SK-N-SH (cell line): ENCODE measurements around the gene CALN1. TPM values are rescaled to one million over a fixed set of nuclear protein-coding genes. Genes with fewer than 3 reads are reported as not detected.

Experiments used
- CTCF ChIA-PET: fragments of 300-600, 350-600 bp; formaldehyde crosslinking; extraction: SDS; loops from one replicate; lab custom pipeline; 2021; lab: Yijun Ruan, JAX
- POLR2A ChIA-PET: fragments of 350-600 bp; sonication (Branson Sonifier 250); formaldehyde crosslinking; extraction: SDS; loops from one replicate; lab custom pipeline; 2020; ENCODE audit warnings: antibody characterized with exemption, inconsistent platforms; lab: Yijun Ruan, JAX
- DNase-seq: peaks from one replicate; pipeline ENCODE4 v3.0.0; 2012
- H2AFZ ChIP-seq: fragments of 200-600 bp; sonication (generic); 2 replicates; pipeline ENCODE4 v1.8.1; 2016; ENCODE audit warnings: antibody characterized with exemption, mild to moderate bottlenecking, low read depth
- H3F3A ChIP-seq: fragments of 200-600 bp; sonication (generic); replicated peaks from 2 replicates; pipeline ENCODE3; 2016; ENCODE audit warnings: antibody characterized with exemption, mild to moderate bottlenecking; ENCODE audit not compliant: insufficient read depth
- H3K27ac ChIP-seq, 2 experiments: fragments of 200-500 bp in 1 of 2; fragments of 200-600 bp in 1 of 2; sonication (Bioruptor generic) in 1 of 2; sonication (generic), shearing (Covaris generic) in 1 of 2; 2 replicates each; pipeline versions ENCODE4 v1.5.1 to v1.6.1; 2014 to 2016; ENCODE audit warnings: low read depth in 2 of 2, inconsistent platforms in 1 of 2, low read length in 1 of 2, mild to moderate bottlenecking in 1 of 2, mixed read lengths in 1 of 2
- H3K27me3 ChIP-seq: fragments of 200-600 bp; sonication (generic), shearing (Covaris generic); 2 replicates; pipeline ENCODE4 v1.6.1; 2016; ENCODE audit warnings: mixed run types; ENCODE audit not compliant: insufficient read depth
- H3K36me3 ChIP-seq, 2 experiments: fragments of 200-500 bp in 1 of 2; fragments of 200-600 bp in 1 of 2; sonication (Bioruptor generic) in 1 of 2; sonication (generic) in 1 of 2; replicated peaks in 1 of 2; 2 replicates each; pipeline versions ENCODE3 to v1.5.1; 2014 to 2016; ENCODE audit warnings: low read length in 1 of 2, mild to moderate bottlenecking in 1 of 2; ENCODE audit not compliant: insufficient read depth in 2 of 2, control insufficient read depth in 1 of 2
- H3K4me1 ChIP-seq, 2 experiments: fragments of 200-500 bp in 1 of 2; fragments of 200-600 bp in 1 of 2; sonication (Bioruptor generic) in 1 of 2; sonication (generic), shearing (Covaris generic) in 1 of 2; 2 replicates each; pipeline versions ENCODE4 v1.5.1 to v1.6.1; 2014 to 2016; ENCODE audit warnings: low read depth in 1 of 2, low read length in 1 of 2, mixed run types in 1 of 2; ENCODE audit not compliant: insufficient read depth in 2 of 2, control insufficient read depth in 1 of 2
- H3K4me2 ChIP-seq: fragments of 200-600 bp; sonication (generic), shearing (Covaris generic); 2 replicates; pipeline ENCODE4 v1.6.1; 2017; ENCODE audit warnings: mixed run types
- H3K4me3 ChIP-seq, 2 experiments: fragments of 200-500 bp in 1 of 2; fragments of 200-600 bp in 1 of 2; sonication (Bioruptor generic) in 1 of 2; sonication (generic), shearing (Covaris generic) in 1 of 2; 2 replicates each; pipeline versions ENCODE4 v1.5.1 to v1.8.1; 2014 to 2016; ENCODE audit warnings: low read depth in 2 of 2, inconsistent platforms in 1 of 2, low read length in 1 of 2, mild to moderate bottlenecking in 1 of 2, mixed read lengths in 1 of 2, moderate library complexity in 1 of 2
- H3K79me2 ChIP-seq: fragments of 200-600 bp; sonication (generic); 2 replicates; pipeline ENCODE4 v1.8.1; 2017; ENCODE audit warnings: mild to moderate bottlenecking; ENCODE audit not compliant: insufficient read depth
- H3K9ac ChIP-seq: fragments of 200-600 bp; sonication (generic); 2 replicates; pipeline ENCODE4 v1.6.1; 2017; ENCODE audit warnings: mixed run types
- H3K9me2 ChIP-seq: fragments of 200-600 bp; sonication (generic); 2 replicates; pipeline ENCODE4 v1.6.1; 2017; ENCODE audit warnings: mixed run types
- H3K9me3 ChIP-seq: fragments of 200-600 bp; sonication (generic); 2 replicates; pipeline ENCODE4 v1.6.1; 2017; ENCODE audit warnings: mixed run types, mild to moderate bottlenecking, moderate library complexity
- H4K20me1 ChIP-seq: fragments of 200-600 bp; sonication (generic); 2 replicates; pipeline ENCODE4 v1.6.1; 2017; ENCODE audit warnings: mild to moderate bottlenecking, mixed run types; ENCODE audit not compliant: insufficient read depth
- CHD2 ChIP-seq: fragments of 150-350 bp; IDR thresholded peaks from 2 replicates; pipeline ENCODE4 v1.6.1; 2018; ENCODE audit warnings: low read length; ENCODE audit not compliant: partially characterized antibody
- FOSL2 ChIP-seq: IDR thresholded peaks from 2 replicates; pipeline ENCODE4 v1.4.0; 2012; ENCODE audit warnings: low read depth, mild to moderate bottlenecking, moderate library complexity, borderline replicate concordance
- FOXJ3 ChIP-seq: sonication (generic); formaldehyde crosslinking; IDR thresholded peaks from 2 replicates; pipeline ENCODE4 v1.5.1; 2020; ENCODE audit warnings: mild to moderate bottlenecking, missing genetic modification reagents
- FOXM1 ChIP-seq: IDR thresholded peaks from 2 replicates; pipeline ENCODE4 v1.4.0; 2012; ENCODE audit warnings: low read depth, mild to moderate bottlenecking
- JUND ChIP-seq: IDR thresholded peaks from 2 replicates; pipeline ENCODE4 v1.4.0; 2012
- MXI1 ChIP-seq: IDR thresholded peaks from 2 replicates; pipeline ENCODE4 v1.6.1; 2012; ENCODE audit warnings: mild to moderate bottlenecking, low read depth, low read length, improper control_type of control experiment
- NRF1 ChIP-seq: IDR thresholded peaks from 2 replicates; pipeline ENCODE4 v1.6.1; 2012; ENCODE audit warnings: low read depth, mild to moderate bottlenecking, low read length
- RAD21 ChIP-seq: IDR thresholded peaks from 2 replicates; pipeline ENCODE4 v1.6.1; 2012; ENCODE audit warnings: mild to moderate bottlenecking, low read length
- SIN3A ChIP-seq: IDR thresholded peaks from 2 replicates; pipeline ENCODE4 v1.6.1; 2012; ENCODE audit warnings: low read depth, mild to moderate bottlenecking, low read length, moderate library complexity, borderline replicate concordance
- TAF1 ChIP-seq: IDR thresholded peaks from 2 replicates; pipeline ENCODE4 v1.6.1; 2012; ENCODE audit warnings: low read depth, mild to moderate bottlenecking, low read length, moderate library complexity, borderline replicate concordance
- TCF12 ChIP-seq: IDR thresholded peaks from 2 replicates; pipeline ENCODE4 v1.4.0; 2012
- TEAD4 ChIP-seq: IDR thresholded peaks from 2 replicates; pipeline ENCODE4 v1.4.0; 2012; ENCODE audit warnings: mild to moderate bottlenecking, borderline replicate concordance; ENCODE audit not compliant: insufficient read depth
- WGBS: methylation state at CpG from one replicate; pipeline ENCODE4 v1.1.6; 2017; ENCODE audit warnings: low lambda C conversion rate; 5-methylcytosine and 5-hydroxymethylcytosine counted together
- polyA plus RNA-seq, 3 experiments: library from polyadenylated mRNA; depleted of rRNA; stranded (reverse); fragments of >200 nt; gene quantifications; 2 replicates each; pipeline ENCODE4 v1.2.3, GENCODE V29; 2012
- TF ChIP-seq, protein P1 (sequence below): IDR thresholded peaks from 2 replicates; pipeline ENCODE4 v1.6.1; 2012; ENCODE audit warnings: mild to moderate bottlenecking, low read depth, low read length, moderate library complexity
- TF ChIP-seq, protein P2 (sequence below): IDR thresholded peaks from 2 replicates; pipeline ENCODE4; 2012
- TF ChIP-seq, protein P3 (sequence below): fragments of 200-600 bp; sonication (generic); IDR thresholded peaks from 2 replicates; pipeline ENCODE4 v1.6.1; 2017; ENCODE audit warnings: antibody characterized with exemption, mild to moderate bottlenecking, moderate library complexity

The CALN1 gene
- polyA plus RNA-seq, 1 of the 3 experiments (the other 2 are of a cell fraction) = not detected

DNA sequence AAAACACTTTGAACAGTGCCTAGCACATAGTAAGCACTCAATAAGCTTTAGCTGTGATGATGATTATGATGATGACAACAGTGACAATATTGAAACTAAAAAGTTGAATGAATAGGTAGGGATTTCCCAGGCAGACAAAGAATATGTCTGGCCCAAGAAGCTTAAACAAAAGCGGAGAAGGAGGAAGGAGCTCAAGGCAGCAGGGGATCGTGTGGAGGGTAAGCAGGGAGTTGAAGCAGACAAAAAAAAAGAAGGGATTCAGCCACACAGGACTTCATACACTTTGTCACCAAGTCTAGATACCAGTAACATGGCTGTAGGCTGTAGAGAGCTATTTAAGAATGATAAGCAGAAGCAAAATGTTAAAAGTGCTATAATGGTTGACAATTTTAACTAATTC is 144.0 kb downstream of the CALN1 start:
- Histone ChIP-seq H3K4me2 (no peak overlapping the region), H3K79me2 (no peaks in the 10 kb centered on the region), H3K4me3 (no peak overlapping the region), H3K36me3 (no peaks in the 10 kb centered on the region), H4K20me1 (no peaks in the 10 kb centered on the region), H3K27ac (no peak overlapping the region), H3K27me3 (no peaks in the 10 kb centered on the region), H3F3A (no peaks in the 10 kb centered on the region), H3K9me3 (no peaks in the 10 kb centered on the region), H3K4me1 (no peaks in the 10 kb centered on the region), H3K9me2 (no peaks in the 10 kb centered on the region), H2AFZ (no peak overlapping the region), H3K9ac (no peak overlapping the region)
- 1% methylated on average over 2 of the region's 2 CpGs for WGBS
- POLR2A ChIA-PET = interaction anchor here (1.0 kb wide), 1 partner anchor 67 kb away, joined by 3 read pairs; no protein-coding TSS in a partner anchor
- CTCF ChIA-PET = interaction anchor here (1.5 kb wide), 1 partner anchor 12 kb away, joined by 4 read pairs; no protein-coding TSS in a partner anchor
- TF ChIP-seq FOXM1 (no peak), FOXJ3 (CRISPR knock-in tag) (no peak), TEAD4 (no peak), FOSL2 (no peak), MXI1 (no peak), TAF1 (no peak), NRF1 (no peak), JUND (no peak)
- TF ChIP-seq, protein P1, sequence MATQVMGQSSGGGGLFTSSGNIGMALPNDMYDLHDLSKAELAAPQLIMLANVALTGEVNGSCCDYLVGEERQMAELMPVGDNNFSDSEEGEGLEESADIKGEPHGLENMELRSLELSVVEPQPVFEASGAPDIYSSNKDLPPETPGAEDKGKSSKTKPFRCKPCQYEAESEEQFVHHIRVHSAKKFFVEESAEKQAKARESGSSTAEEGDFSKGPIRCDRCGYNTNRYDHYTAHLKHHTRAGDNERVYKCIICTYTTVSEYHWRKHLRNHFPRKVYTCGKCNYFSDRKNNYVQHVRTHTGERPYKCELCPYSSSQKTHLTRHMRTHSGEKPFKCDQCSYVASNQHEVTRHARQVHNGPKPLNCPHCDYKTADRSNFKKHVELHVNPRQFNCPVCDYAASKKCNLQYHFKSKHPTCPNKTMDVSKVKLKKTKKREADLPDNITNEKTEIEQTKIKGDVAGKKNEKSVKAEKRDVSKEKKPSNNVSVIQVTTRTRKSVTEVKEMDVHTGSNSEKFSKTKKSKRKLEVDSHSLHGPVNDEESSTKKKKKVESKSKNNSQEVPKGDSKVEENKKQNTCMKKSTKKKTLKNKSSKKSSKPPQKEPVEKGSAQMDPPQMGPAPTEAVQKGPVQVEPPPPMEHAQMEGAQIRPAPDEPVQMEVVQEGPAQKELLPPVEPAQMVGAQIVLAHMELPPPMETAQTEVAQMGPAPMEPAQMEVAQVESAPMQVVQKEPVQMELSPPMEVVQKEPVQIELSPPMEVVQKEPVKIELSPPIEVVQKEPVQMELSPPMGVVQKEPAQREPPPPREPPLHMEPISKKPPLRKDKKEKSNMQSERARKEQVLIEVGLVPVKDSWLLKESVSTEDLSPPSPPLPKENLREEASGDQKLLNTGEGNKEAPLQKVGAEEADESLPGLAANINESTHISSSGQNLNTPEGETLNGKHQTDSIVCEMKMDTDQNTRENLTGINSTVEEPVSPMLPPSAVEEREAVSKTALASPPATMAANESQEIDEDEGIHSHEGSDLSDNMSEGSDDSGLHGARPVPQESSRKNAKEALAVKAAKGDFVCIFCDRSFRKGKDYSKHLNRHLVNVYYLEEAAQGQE = no peak
- DNase-seq = no peak

DNA sequence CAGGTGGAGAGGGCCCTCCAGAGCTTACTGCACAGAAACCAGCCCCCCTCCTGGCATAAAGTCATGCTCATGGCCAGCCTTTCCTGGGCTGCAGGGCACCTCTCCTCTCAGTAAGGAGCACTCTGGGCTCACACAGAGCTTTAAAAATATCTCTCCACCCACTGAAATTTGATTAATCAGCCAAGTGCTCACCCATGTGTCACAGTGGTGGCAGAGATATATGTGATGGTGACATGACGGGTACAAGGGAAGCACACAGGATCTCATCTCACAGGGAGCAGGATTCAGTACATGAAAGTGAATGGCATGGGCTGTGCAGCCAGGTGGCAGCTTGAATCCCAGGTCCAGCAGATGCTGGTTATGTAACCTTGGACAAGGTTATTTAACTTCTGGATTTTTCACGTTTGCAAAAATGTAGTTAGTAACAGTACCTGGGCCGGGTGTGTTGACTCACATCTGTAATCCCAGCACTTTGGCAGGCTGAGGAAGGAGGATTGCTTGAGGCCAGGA is 144.8 kb downstream of the CALN1 start:
- Histone ChIP-seq H3K79me2 (no peaks in the 10 kb centered on the region), H3K4me2 (no peak overlapping the region), H2AFZ (no peak overlapping the region), H3K9ac (no peak overlapping the region), H3K27ac (no peak overlapping the region), H3K9me3 (no peaks in the 10 kb centered on the region), H3K36me3 (no peaks in the 10 kb centered on the region), H4K20me1 (no peaks in the 10 kb centered on the region), H3K4me3 (no peak overlapping the region), H3K27me3 (no peaks in the 10 kb centered on the region), H3K9me2 (no peaks in the 10 kb centered on the region), H3K4me1 (no peaks in the 10 kb centered on the region), H3F3A (no peaks in the 10 kb centered on the region)
- DNase-seq = no peak
- POLR2A ChIA-PET = interaction anchor here (1.0 kb wide), 1 partner anchor 67 kb away, joined by 3 read pairs; no protein-coding TSS in a partner anchor
- CTCF ChIA-PET = interaction anchor here (1.5 kb wide), 1 partner anchor 13 kb away, joined by 4 read pairs; no protein-coding TSS in a partner anchor
- 0% methylated on average over 3 of the region's 3 CpGs for WGBS
- no peak for TF ChIP-seq CHD2
- no peak for TF ChIP-seq TCF12
- TF ChIP-seq, protein P2, sequence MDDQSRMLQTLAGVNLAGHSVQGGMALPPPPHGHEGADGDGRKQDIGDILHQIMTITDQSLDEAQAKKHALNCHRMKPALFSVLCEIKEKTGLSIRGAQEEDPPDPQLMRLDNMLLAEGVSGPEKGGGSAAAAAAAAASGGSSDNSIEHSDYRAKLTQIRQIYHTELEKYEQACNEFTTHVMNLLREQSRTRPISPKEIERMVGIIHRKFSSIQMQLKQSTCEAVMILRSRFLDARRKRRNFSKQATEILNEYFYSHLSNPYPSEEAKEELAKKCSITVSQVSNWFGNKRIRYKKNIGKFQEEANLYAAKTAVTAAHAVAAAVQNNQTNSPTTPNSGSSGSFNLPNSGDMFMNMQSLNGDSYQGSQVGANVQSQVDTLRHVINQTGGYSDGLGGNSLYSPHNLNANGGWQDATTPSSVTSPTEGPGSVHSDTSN = no peak
- TF ChIP-seq MXI1 = no peak
- no peak for TF ChIP-seq SIN3A
- TF ChIP-seq, protein P1 = no peak
- TF ChIP-seq, protein P3, sequence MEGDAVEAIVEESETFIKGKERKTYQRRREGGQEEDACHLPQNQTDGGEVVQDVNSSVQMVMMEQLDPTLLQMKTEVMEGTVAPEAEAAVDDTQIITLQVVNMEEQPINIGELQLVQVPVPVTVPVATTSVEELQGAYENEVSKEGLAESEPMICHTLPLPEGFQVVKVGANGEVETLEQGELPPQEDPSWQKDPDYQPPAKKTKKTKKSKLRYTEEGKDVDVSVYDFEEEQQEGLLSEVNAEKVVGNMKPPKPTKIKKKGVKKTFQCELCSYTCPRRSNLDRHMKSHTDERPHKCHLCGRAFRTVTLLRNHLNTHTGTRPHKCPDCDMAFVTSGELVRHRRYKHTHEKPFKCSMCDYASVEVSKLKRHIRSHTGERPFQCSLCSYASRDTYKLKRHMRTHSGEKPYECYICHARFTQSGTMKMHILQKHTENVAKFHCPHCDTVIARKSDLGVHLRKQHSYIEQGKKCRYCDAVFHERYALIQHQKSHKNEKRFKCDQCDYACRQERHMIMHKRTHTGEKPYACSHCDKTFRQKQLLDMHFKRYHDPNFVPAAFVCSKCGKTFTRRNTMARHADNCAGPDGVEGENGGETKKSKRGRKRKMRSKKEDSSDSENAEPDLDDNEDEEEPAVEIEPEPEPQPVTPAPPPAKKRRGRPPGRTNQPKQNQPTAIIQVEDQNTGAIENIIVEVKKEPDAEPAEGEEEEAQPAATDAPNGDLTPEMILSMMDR = no peak
- no peak for TF ChIP-seq RAD21
